Esophagus muscularis mucosa (tissue), 4 donors: ENCODE data around the gene MSANTD1. TPM values are rescaled to one million over a fixed set of nuclear protein-coding genes. Genes with fewer than 3 reads are reported as not detected.

Experiments
- DNase-seq: peaks from one replicate; pipeline ENCODE4 v3.0.0-alpha.2; 2017; ENCODE audit errors: extremely low spot score
- H3K27ac ChIP-seq, 4 donors: fragments of 200-600 bp; sonication (generic); replicated peaks in 1 of 4; 1 replicate in 3 of 4; 2 replicates in 1 of 4; pipeline ENCODE4 v1.5.1; 2016 to 2019; ENCODE audit warnings: mild to moderate bottlenecking in 1 of 4
- H3K27me3 ChIP-seq, 4 donors: fragments of 200-600 bp; sonication (generic); one replicate each; pipeline versions ENCODE4 v1.5.1 to v1.6.0; 2016 to 2019
- H3K36me3 ChIP-seq, 4 donors: fragments of 200-600 bp; sonication (generic); one replicate each; pipeline ENCODE4 v1.5.1; 2016 to 2019
- H3K4me1 ChIP-seq, 4 donors: fragments of 200-600 bp; sonication (generic); one replicate each; pipeline ENCODE4 v1.5.1; 2016 to 2019
- H3K4me3 ChIP-seq, 4 donors: fragments of 200-600 bp; sonication (generic); 1 replicate in 2 of 4; 2 replicates in 2 of 4; pipeline ENCODE4 v1.5.1; 2016 to 2019; ENCODE audit warnings: mild to moderate bottlenecking in 4 of 4, moderate library complexity in 1 of 4
- H3K9me3 ChIP-seq, 4 donors: fragments of 200-600 bp; sonication (generic); 1 replicate in 3 of 4; 2 replicates in 1 of 4; pipeline ENCODE4 v1.5.1; 2016 to 2019
- EP300 ChIP-seq: sonication (generic); formaldehyde crosslinking; IDR thresholded peaks from one replicate; pipeline ENCODE4 v1.6.1; 2017; ENCODE audit warnings: antibody characterized with exemption
- POLR2A ChIP-seq: fragments of 450-650 bp; IDR thresholded peaks from one replicate; pipeline ENCODE4 v1.6.1; 2017; ENCODE audit warnings: antibody characterized with exemption, moderate library complexity, mild to moderate bottlenecking, low read depth
- POLR2AphosphoS5 ChIP-seq, 2 donors: sonication (generic); formaldehyde crosslinking; IDR thresholded peaks; one replicate each; pipeline ENCODE4 v1.6.1; 2017; ENCODE audit warnings: antibody characterized with exemption in 2 of 2
- WGBS: methylation state at CpG from one replicate; pipeline ENCODE4 v1.1.5; 2018; 5-methylcytosine and 5-hydroxymethylcytosine counted together
- intact Hi-C: fragments of 100-400 bp; cut with DNase I; formaldehyde crosslinking; loops from one replicate; pipeline ENCODE4 v1.15.1; 2023
- total RNA-seq, 4 donors: library from RNA; depleted of rRNA; stranded (reverse); fragments of >200 nt; gene quantifications; one replicate each; pipeline versions ENCODE4 v1.1.0 to v1.2.1, GENCODE V29; 2016
- TF ChIP-seq, protein P1 (sequence below), 3 experiments: fragments of 200-600 bp in 2 of 3; fragments of 450-650 bp in 1 of 3; sonication (generic) in 2 of 3; IDR thresholded peaks; one replicate each; pipeline ENCODE4 v1.5.1; 2017 to 2019; ENCODE audit warnings: antibody characterized with exemption in 3 of 3, mild to moderate bottlenecking in 2 of 3, moderate library complexity in 1 of 3

The MSANTD1 gene
- total RNA-seq, 4 donors from 2014 or later: 0.06 to 0.83 (median 0.40) TPM

DNA sequence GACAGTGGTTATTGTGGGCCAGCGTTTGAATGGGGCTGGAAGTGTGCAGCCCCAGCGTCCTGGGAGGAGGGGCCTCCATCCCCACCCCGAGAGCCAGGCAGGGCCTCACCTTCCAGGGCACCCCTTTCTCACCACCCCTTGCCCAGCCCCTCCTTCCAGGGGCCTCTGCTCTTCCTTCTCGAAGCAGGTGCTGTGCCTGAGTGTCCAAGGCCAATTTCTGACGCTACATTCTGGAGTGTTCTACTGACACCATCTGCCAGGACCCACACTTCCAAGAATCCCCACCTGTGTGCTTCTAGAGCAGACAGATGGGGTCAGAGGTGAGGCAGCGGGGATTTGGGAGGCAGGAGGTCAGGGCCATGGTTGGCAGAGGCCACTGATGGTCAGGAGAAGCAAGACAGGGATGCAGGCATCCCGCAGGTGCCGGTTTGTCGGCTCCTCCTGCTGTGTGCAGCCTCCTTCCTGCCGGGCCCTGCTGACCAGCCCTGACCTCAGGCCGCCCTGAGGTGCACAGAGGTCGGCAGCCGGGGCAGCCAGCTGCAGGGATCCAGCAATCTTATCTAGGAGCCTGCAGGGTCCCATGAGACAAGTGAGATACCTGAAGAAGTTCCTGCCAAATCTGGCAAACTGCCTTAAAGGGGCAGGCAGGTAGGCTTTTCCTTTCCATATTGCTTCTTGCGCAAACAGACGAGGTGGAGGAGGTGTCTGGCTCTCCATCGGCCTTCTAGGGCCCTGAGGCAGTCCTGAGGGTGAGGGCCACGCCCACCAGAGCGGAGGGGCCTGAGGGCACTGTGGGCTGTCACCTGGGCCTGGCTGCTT is 18.8 kb downstream of the MSANTD1 start:
- Histone ChIP-seq H3K4me3 (no peak overlapping the region), H3K27ac (no peak overlapping the region), H3K4me1 (peaks cover 8 to 22% (median 18%) of the 10 kb centered on the region in 4 donors), H3K27me3 (no peaks in the 10 kb centered on the region), H3K36me3 (no peaks in the 10 kb centered on the region), H3K9me3 (no peaks in the 10 kb centered on the region)
- no peak for TF ChIP-seq POLR2AphosphoS5 (IDR thresholded peaks at IDR 0.05)
- intact Hi-C loops: no loop called here
- 83% methylated on average over 12 of the region's 18 CpGs for WGBS
- no peak for DNase-seq

DNA sequence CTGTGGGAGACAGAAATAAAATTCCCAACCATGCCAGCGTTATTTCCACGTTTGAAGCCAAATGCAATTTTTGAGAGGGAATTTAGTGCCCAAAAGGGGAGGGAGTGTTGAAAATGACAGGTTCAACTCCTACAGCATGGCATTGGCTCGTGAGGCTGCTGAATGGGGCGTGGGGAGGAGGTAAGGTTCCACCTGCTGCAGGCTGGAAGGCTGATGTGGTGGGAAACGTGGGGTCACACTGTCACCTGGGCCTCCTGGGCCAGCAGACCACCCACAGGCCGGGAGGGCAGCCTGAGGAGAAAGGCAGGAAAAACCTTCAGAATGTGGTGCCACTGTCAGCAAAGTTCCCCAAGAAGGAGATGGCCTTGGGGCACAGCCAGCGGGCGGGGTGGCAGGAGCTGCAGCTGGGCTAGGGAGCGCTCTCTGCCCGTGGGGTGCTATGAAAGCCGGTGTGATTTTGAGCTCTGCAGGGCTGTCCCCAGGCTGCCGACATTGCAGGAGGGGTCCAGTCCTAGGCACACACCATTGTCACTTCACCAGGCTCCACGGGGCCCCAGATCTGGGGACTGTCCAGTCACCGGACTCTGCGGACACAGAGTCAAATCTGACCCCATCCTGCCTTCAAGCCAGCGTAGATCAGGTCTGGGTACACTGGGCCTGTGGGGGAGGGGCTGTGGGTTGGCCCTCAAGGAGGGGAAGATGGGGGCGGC is 19.6 kb downstream of the MSANTD1 start:
- 89% methylated on average over 11 of the region's 17 CpGs for WGBS
- peaks cover 8 to 22% (median 18%) of the 10 kb centered on the region in 4 donors for H3K4me1 ChIP-seq
- H3K27ac ChIP-seq: no peak overlapping the region
- no peaks in the 10 kb centered on the region for H3K27me3 ChIP-seq
- intact Hi-C loops: no loop called here
- DNase-seq: no peak
- peaks cover 0 to 4% (median 0%) of the 10 kb centered on the region in 4 donors for H3K9me3 ChIP-seq
- no peak overlapping the region for H3K4me3 ChIP-seq
- H3K36me3 ChIP-seq: no peaks in the 10 kb centered on the region
- TF ChIP-seq, protein P1, sequence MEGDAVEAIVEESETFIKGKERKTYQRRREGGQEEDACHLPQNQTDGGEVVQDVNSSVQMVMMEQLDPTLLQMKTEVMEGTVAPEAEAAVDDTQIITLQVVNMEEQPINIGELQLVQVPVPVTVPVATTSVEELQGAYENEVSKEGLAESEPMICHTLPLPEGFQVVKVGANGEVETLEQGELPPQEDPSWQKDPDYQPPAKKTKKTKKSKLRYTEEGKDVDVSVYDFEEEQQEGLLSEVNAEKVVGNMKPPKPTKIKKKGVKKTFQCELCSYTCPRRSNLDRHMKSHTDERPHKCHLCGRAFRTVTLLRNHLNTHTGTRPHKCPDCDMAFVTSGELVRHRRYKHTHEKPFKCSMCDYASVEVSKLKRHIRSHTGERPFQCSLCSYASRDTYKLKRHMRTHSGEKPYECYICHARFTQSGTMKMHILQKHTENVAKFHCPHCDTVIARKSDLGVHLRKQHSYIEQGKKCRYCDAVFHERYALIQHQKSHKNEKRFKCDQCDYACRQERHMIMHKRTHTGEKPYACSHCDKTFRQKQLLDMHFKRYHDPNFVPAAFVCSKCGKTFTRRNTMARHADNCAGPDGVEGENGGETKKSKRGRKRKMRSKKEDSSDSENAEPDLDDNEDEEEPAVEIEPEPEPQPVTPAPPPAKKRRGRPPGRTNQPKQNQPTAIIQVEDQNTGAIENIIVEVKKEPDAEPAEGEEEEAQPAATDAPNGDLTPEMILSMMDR (IDR thresholded peaks at IDR 0.05): no peak
- TF ChIP-seq POLR2AphosphoS5 (IDR thresholded peaks at IDR 0.05): no peak
- no peak for TF ChIP-seq EP300
- no peak for TF ChIP-seq POLR2A

DNA sequence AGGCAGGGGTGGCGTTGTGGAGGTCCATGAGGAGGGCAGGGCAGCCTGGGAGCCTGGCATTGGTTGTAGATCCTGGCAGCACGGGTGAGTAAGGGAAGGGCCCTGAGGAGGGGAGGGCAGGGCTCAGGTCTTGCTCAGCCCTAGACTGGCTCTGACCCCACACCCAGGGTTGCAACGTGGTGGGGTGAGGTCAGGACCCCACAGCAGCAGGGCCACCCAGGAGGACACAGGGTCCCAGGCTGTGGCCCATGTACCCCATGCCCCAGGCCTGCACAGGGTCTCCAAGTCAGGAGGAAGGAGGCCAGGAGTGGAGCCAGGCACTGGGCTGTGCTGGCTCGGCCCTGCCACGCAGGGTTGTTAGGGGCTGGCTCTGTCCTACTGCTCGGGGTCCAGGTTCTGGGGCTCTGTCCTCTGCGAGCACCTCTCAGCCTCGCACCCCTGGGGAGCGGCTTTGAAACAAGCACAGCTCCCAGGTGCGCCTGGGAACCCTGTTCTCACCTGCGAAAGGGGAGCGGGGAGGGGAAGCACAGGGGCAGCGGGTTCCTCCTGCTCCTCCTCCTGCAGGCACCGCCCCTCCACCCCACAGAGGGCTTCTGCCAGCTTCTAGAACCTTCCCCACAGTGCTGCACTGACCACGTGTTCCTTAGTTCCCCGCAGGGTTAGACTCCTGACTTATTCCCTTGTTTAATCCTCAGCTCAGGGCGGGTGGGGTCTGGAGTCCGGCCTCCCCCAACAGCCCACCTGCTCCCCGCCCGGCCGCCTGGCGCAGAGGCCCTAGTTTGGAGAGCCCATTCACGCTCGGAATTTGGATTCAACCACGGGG is 20.4 kb downstream of the MSANTD1 start:
- Histone ChIP-seq H3K4me3 (no peak overlapping the region), H3K27me3 (no peaks in the 10 kb centered on the region), H3K27ac (peak overlapping the region; percentile 23 to 66 (median 54)), H3K9me3 (peaks cover 0 to 4% (median 0%) of the 10 kb centered on the region in 4 donors), H3K4me1 (peaks cover 8 to 22% (median 18%) of the 10 kb centered on the region in 4 donors), H3K36me3 (no peaks in the 10 kb centered on the region)
- TF ChIP-seq EP300 (no peak), POLR2A (no peak), POLR2AphosphoS5 (IDR thresholded peaks at IDR 0.05) (peak in 1 of 2 donors; percentile 6)
- TF ChIP-seq, protein P1 (IDR thresholded peaks at IDR 0.05): no peak
- no peak for DNase-seq
- WGBS: 63% methylated on average over 19 of the region's 25 CpGs
- intact Hi-C loops: no loop called here

DNA sequence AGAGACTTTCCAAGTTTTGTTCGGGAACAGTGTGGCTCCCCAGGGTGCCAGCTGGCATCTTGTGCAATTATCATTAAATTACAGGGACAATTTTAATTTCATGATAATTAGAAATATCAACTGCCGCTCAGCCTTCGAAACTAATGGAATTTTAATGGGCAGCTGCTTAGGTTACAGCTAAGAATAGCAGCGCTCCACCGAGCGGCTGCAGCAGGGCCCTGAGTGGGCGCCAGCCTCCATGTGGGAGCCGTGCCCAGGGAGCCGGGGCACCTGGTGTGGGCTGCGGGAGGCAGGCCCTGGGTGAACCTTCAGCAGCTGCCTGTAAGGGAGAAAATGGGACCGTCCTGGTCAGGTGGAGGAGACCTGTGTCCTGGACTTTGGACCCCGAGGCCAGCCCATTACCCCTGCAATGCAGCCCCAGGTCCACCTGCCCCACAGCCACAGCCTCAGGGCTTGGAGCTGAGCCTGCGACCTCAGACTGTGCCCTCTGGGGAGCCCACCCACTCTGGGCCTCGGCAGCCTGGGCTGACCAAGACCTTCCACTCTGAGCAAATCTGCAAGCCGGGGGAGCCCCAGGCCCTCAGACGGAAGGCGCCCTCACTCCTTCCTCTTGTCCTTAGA is 21.1 kb downstream of the MSANTD1 start:
- WGBS: 56% methylated on average over 17 of the region's 17 CpGs
- DNase-seq: no peak
- peaks cover 8 to 22% (median 18%) of the 10 kb centered on the region in 4 donors for H3K4me1 ChIP-seq
- peak overlapping the region; percentile 23 to 66 (median 54) for H3K27ac ChIP-seq
- no peaks in the 10 kb centered on the region for H3K27me3 ChIP-seq
- peaks cover 0 to 4% (median 0%) of the 10 kb centered on the region in 4 donors for H3K9me3 ChIP-seq
- TF ChIP-seq, protein P1 (IDR thresholded peaks at IDR 0.05): no peak
- TF ChIP-seq POLR2A (no peak), POLR2AphosphoS5 (IDR thresholded peaks at IDR 0.05) (no peak), EP300 (no peak)
- no peaks in the 10 kb centered on the region for H3K36me3 ChIP-seq
- intact Hi-C loops: no loop called here
- H3K4me3 ChIP-seq: no peak overlapping the region
